GM12874 (cell line): Measurements from ENCODE around the gene IWS1.

ENCODE experiments used
- TF ChIP-seq, protein P1 (sequence below): IDR thresholded peaks from 2 replicates; pipeline ENCODE4 v1.5.1; 2011; ENCODE audit warnings: low read depth, mild to moderate bottlenecking, control low read depth, low read length, moderate library complexity; ENCODE audit not compliant: insufficient read depth

The IWS1 gene

DNA sequence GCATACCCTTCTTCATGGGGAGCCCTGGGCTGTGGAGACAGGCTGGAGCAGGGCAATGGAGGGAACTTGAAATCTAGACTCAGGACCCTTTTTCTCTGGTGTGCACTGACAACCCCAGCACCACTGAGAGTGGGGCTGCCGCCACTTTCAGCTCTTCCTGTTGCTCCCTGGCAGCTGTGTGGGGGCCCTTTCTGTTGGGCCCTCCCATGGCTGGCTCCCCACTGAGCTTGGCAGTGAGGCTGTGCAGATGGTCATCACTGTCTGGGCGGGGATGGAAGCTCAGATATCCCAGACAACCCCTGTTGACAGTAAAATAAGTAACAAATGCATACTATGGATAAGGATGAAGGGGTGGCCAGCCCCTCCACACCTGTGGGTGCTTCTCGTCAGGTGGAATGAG lies 15.9 kb upstream of the IWS1 start:
- TF ChIP-seq, protein P1, sequence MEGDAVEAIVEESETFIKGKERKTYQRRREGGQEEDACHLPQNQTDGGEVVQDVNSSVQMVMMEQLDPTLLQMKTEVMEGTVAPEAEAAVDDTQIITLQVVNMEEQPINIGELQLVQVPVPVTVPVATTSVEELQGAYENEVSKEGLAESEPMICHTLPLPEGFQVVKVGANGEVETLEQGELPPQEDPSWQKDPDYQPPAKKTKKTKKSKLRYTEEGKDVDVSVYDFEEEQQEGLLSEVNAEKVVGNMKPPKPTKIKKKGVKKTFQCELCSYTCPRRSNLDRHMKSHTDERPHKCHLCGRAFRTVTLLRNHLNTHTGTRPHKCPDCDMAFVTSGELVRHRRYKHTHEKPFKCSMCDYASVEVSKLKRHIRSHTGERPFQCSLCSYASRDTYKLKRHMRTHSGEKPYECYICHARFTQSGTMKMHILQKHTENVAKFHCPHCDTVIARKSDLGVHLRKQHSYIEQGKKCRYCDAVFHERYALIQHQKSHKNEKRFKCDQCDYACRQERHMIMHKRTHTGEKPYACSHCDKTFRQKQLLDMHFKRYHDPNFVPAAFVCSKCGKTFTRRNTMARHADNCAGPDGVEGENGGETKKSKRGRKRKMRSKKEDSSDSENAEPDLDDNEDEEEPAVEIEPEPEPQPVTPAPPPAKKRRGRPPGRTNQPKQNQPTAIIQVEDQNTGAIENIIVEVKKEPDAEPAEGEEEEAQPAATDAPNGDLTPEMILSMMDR: no peak

- TF ChIP-seq, protein P1: no peak
Observed at GRCh38 chr2:127541809-127542208, 15.5 kb upstream of the IWS1 start.

DNA sequence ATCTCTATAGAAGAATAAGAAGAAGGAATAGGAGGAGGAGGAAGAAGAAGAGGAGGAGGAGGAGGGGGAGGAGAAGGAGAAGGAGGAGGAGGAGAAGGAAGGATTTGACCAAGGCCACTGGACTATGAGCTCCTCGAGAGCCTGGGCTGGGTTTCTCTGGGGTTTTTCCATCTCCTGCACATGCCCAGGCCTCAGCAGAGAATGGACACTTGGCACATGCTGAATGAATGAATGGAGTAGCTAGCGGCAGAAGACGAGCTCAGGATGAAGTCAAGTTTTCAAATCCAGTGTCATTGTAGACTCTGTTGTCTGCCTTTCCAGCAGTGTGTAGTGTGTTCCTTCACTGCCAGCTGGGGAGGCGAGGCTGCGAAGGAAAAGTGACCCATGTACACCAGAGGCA lies 11.4 kb upstream of the IWS1 start:
- TF ChIP-seq, protein P1: no peak

DNA sequence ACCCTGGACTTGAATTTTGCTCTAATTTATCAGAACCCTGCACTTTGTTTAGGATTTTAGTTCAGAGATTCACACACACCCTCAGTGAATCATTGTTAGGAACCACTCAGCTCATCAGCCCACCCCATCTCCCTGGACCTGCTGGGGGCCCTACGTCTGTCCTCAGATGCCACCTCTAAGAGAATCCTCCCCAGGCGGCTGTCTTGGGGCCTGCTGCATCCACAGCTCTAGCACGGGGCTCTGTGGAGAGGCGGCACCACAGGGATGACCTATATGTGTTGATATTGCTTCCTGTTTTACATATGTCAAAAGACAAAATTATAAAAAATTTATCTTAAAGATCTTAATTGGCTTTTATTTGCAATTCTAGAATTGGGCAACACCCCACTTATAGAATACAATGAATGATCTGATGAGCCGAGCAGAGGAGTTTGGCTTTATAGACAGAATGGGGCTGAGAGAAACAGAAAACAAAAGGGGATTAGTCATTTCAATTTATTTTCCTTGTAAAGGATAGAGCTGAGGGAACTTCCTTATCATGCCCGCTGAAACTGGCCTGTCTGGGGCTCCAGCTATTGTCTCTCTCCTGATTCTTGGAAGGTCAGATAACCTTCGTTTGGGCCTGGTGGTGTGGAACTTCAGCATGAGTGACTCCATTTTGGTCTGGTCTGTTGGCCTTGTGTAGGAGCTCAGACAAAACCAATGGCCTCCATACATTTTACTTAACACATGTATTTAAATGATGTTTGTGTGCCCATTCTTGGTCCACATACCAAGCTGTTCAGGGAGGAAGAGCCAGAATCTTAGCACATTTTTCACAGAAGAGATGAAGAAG lies 10.6 kb upstream of the IWS1 start:
- TF ChIP-seq, protein P1: no peak

- TF ChIP-seq, protein P1: no peak
Observed at GRCh38 chr2:127535918-127536317, 9.6 kb upstream of the IWS1 start.

DNA sequence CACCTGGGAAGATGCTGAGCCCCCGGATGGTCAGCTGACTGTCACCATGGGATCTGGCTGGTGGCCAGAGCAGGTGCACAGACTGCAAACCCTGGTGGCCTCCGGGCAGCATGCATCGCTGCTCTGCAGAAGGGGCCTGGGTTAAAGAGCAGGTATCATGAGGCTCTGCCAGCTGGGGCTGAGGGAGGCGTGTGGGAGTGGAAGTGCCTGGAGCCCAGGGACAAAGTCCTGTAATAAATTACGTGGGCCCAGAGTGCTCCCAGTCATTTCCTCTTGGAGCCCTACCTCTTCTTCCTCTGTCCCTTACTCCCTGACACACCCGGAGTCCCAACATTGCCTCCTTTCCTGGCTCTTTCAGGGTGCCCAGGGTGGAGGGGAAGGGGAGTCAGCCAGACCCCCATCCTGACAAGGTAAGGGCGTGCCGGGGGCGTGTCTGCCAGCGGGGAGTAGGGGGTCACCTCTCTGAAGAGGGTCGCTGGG lies 9.2 kb upstream of the IWS1 start, which contains the start of gene MYO7B:
Gene MYO7B (plus strand): TSS at position 262 of the 480 bp plus-strand sequence. CDS start 24,040 bp downstream, outside the sequence.
- TF ChIP-seq, protein P1: no peak

DNA sequence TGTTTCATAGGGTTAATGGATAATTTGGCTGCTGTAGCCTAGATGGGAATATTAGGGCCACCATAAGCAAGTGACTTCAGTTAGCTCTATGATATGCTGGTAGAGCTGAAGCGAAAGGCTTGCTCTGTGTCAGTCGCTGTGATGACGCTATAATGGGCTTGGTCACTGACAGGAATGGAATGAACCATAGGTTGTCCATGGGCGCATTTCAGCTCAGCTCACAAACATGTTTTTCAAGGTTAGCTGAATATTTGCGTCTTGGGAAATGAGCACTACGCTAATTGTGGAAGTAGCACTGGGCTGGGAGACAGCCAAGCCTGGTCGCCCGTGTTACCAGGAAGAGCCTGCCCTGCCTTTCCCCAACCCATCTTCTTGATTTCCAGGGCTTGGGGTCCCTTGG lies 6.0 kb upstream of the IWS1 start:
- TF ChIP-seq, protein P1: no peak
